Measurements from ENCODE around the gene SEPHS1. TPM values are rescaled to one million over a fixed set of nuclear protein-coding genes. Genes with fewer than 3 reads are reported as not detected.

SEPHS1 gene
- total RNA-seq, 4 donors from 2014 or later: 60.0 to 85.6 (median 68.1) TPM

DNA sequence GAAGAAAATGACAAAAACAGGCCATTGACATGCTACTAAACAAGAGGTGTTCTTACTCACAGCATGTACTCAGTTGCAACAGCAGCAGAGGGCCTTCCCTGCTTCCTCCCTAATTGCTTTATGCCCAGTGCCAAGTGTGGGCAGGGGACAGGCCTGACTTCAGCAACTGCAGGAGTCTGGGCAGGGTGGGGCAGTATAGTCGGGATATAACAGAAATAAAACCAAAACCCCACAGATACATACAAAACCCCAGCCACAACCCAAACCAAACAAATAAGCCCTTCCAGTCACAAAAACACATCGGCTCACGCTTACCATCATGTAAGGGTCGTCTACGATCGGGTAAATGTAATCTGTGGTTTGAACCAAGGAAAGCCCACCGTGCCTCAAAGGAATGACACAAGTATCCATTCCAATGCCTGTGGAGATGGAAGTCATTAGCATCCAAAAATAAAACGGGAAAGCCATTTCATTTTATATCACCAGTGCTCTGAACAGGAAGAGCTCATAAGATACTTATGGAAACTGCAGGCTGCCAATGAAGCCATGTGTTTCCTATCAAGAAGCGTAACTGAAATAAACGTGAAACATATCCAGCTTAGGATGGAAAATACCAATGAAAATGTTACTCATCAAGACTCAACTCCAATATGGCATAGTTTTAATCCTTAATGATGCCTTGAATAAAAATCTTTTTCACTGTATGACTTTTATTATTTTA is 9.5 kb downstream of the SEPHS1 start:
- Histone ChIP-seq H3K27ac (peak overlapping the region in 1 of 3 donors; percentile 14), H3K4me3 (replicated peaks in 1 of 3) (no peak overlapping the region), H3K4me1 (no peaks in the 10 kb centered on the region), H3K9me3 (no peaks in the 10 kb centered on the region), H3K36me3 (peaks cover 3 to 21% of the 10 kb centered on the region in 2 donors), H3K27me3 (no peaks in the 10 kb centered on the region)
- TF ChIP-seq POLR2A (IDR thresholded peaks at IDR 0.05) (no peak), CTCF (IDR thresholded peaks at IDR 0.05) (no peak)
- WGBS, 2 donors: 71 to 76% methylated on average over 10 of the region's 10 CpGs
- DNase-seq: no peak
- intact Hi-C loops (cut with DNase I): no loop called here

GRCh38 chr10:13337827-13338196 is 10.3 kb downstream of the SEPHS1 start:
- Histone ChIP-seq H3K27ac (no peak overlapping the region), H3K4me3 (replicated peaks in 1 of 3) (no peak overlapping the region), H3K9me3 (no peaks in the 10 kb centered on the region), H3K36me3 (peaks cover 9 to 27% of the 10 kb centered on the region in 2 donors), H3K4me1 (no peaks in the 10 kb centered on the region), H3K27me3 (no peaks in the 10 kb centered on the region)
- DNase-seq: no peak
- intact Hi-C loops (cut with DNase I): no loop called here
- no peak for TF ChIP-seq CTCF (IDR thresholded peaks at IDR 0.05)
- TF ChIP-seq POLR2A (IDR thresholded peaks at IDR 0.05): no peak
- WGBS, 2 donors: 91 to 94% methylated on average over 6 of the region's 6 CpGs

- TF ChIP-seq POLR2A (IDR thresholded peaks at IDR 0.05) (no peak), CTCF (IDR thresholded peaks at IDR 0.05) (no peak)
- Histone ChIP-seq H3K27me3 (no peaks in the 10 kb centered on the region), H3K9me3 (no peaks in the 10 kb centered on the region), H3K4me1 (no peaks in the 10 kb centered on the region), H3K36me3 (peaks cover 14 to 30% of the 10 kb centered on the region in 2 donors), H3K4me3 (replicated peaks in 1 of 3) (no peak overlapping the region), H3K27ac (no peak overlapping the region)
- 97 to 100% methylated on average over 4 of the region's 4 CpGs for WGBS, 2 donors
- DNase-seq: no peak
- intact Hi-C loops (cut with DNase I): no loop called here
Observed at GRCh38 chr10:13337128-13337826, 10.8 kb downstream of the SEPHS1 start.

DNA sequence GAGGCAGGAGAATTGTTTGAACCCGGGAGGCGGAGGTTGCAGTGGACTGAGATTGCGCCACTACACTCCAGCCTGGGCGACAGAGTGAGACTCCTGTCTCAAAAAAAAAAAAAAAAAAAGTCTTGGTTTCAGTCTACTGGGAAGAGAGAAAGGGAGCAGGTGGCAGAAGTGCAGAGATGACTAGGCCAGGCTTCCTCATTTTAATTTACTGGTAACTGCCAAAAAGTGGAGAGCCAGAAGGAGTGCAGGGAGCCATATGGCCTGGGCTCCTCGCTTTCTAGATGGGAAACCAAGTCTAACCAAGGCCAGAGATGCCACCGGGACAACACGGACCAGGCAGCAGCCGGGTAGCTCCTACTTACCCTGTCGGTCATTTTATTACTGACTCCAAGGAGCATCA is 12.2 kb downstream of the SEPHS1 start:
- H3K9me3 ChIP-seq: no peaks in the 10 kb centered on the region
- H3K36me3 ChIP-seq: peaks cover 28 to 39% of the 10 kb centered on the region in 2 donors
- TF ChIP-seq CTCF (IDR thresholded peaks at IDR 0.05) (no peak), POLR2A (IDR thresholded peaks at IDR 0.05) (no peak)
- H3K4me3 ChIP-seq (replicated peaks in 1 of 3): no peak overlapping the region
- intact Hi-C loops (cut with DNase I): no loop called here
- H3K27ac ChIP-seq: no peak overlapping the region
- H3K4me1 ChIP-seq: no peaks in the 10 kb centered on the region
- WGBS, 2 donors: 85 to 90% methylated on average over 9 of the region's 9 CpGs
- no peaks in the 10 kb centered on the region for H3K27me3 ChIP-seq
- DNase-seq: no peak

- H3K36me3 ChIP-seq: peaks cover 38 to 42% of the 10 kb centered on the region in 2 donors
- intact Hi-C loops (cut with DNase I): no loop called here
Observed at GRCh38 chr10:13334556-13334955, 13.5 kb downstream of the SEPHS1 start.

More at GRCh38 chr10:13334556-13334955, 13.5 kb downstream of the SEPHS1 start:
- no peaks in the 10 kb centered on the region for H3K27me3 ChIP-seq
- DNase-seq: no peak
- TF ChIP-seq POLR2A (IDR thresholded peaks at IDR 0.05) (no peak), CTCF (IDR thresholded peaks at IDR 0.05) (no peak)
- no peak overlapping the region for H3K27ac ChIP-seq
- no peaks in the 10 kb centered on the region for H3K9me3 ChIP-seq
- WGBS, 2 donors: 96 to 100% methylated on average over 2 of the region's 2 CpGs
- no peaks in the 10 kb centered on the region for H3K4me1 ChIP-seq
- no peak overlapping the region for H3K4me3 ChIP-seq (replicated peaks in 1 of 3)

Measured in thyroid gland (tissue), 4 donors.